GM21786 (cell line): Measurements from ENCODE around the gene LRRC49.

Experiments
- ATAC-seq: cut with Tn5 transposase; IDR thresholded peaks from one replicate; pipeline ENCODE4 v1.9.1; 2021; ENCODE audit not compliant: unreplicated experiment

Gene LRRC49

DNA sequence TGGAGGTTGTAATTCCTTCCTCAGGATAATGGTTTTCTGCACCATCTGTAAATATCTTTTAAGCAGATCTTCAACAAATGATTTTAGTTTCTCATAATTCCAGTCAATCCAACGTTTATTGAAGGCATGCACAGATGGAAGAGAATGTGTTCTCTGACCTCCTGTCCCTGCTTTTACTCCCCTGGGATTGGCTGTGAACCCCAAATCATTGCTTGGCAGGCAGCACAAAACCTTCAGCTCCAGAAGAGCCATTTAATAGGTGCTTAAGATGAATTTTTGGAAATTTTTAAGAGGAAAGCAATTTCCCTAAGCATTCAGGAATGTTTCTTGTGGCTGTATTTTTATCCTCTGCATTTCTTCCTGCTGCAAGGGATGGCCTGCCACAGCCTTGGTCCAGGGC is 197.2 kb downstream of the LRRC49 start:
- ATAC-seq, result no peak

DNA sequence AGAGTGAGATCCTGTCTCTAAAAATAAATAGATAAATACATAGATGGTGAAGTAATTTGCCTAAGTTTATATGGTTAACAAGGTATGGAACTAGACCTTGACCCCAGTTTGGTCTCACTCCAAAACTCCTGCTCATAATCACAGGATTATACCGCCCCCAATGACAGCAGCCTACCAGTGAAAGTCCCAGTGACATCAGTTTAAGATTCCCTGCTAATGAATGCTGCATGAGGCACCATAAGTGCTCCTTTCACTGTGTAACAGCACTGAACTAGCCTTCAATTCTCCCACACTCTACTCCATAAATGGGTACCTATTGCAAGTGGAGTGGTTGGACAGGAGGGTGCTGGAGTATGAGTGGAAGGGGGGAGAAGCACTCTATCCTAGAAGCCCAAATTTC is 199.0 kb downstream of the LRRC49 start:
- no peak for ATAC-seq

DNA sequence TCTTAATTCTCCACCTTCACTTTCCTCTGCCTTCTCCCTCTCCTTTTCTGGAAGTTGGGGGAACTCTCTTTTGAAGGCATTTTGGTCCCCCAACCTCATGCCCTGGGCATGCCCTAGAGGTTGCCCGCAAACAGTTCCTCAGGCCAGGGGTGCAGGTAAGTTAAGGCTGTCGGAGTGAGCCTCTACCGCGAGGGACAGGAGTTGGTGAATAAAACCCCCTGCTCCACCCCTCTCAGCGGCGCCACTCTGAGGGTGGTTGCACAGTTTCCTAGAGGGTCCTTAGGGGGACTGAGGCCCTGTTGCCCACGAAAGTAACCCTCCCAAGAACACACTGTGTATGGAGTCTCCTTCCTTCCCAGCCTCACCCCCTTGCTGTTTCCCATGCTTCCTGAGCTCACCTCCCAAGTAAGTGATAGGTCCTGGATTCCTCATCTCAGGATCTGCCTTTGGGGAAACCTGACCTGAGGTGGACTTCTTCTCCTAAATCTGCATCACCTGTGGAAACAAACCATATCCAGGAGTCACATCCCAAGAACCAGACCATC is 199.5 kb downstream of the LRRC49 start:
- no peak for ATAC-seq

DNA sequence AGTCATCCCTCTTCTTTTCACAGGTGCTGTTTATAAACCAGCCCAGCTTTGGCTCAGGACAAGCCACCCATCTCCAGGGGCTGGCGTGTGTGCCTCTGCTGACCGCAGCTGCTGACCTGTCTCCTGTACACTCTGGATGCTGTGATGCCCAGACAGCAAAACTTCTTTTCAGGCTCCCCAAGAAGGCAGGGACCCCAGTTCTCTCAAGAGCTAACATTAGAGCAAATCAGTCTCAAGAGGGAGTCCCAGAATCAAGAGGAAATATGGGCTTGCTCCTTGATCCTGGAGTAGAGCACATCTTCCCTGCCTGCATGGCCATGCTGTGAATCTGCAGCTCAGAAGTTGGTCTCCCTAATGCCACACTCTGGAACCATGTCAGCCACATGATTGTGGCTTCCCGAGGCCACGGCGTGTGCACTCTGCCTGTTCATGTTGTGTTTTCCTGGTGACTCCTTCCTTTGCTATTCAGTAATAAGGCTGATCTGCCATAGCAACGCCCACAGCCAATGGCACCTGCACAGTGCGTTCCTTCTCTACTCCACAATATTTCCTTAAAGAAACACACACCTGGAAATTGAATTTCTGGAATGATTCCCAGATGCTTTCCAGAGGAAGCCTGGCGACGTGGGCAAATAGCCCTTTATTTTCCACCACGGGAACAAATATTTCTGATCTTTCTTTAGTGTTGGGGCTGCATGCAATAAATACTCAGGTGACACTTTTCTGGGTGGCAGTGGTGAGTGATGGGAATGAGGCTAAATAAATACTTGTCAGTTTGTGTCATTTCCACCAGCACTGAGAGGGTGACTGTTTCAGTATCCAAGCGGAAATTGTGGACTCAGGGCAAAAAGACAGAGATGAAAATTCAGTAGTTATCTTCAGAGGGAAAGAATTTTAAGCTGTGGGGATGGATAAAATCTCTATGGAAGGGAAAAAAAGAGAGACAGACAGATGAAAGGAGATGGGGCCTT is 200.7 kb downstream of the LRRC49 start:
- ATAC-seq, result no peak

DNA sequence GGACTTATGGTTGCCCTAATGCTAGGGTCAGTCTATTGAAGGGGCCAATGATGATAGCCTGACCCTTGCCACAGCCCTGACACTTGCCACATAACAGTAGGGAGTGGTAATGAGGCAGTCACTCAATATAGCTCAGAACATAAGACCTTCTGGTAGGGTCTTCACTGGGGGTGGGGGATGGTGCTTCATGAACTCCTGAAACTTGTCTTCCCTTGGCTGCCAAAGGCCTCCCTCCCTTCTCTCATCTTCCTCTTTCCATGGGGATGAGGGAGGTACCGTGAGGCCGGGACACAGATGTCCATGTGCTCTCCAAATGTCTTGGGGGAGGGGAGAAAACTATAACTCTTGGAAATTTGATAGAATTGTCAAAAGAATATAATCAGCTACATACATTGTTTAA is 201.5 kb downstream of the LRRC49 start:
- no peak for ATAC-seq

DNA sequence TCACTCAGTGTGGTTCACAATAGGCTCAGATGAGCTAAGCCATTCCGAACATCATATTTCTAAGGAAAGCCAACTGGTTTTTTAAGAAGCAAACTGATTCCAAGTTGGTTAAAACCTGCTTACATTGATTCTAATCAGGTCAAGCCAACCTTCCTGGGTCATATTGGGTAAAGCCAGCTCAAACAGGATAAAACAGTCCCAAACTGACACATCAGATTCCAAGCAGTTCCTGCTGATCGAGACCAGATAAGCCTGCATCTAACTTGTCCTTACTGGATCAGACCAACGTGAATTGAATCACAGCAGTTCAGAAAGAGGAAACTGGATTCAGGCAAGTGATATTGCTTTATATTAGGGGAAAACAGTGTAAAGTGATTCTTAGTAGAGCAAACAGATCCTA is 204.1 kb downstream of the LRRC49 start:
- no peak for ATAC-seq

DNA sequence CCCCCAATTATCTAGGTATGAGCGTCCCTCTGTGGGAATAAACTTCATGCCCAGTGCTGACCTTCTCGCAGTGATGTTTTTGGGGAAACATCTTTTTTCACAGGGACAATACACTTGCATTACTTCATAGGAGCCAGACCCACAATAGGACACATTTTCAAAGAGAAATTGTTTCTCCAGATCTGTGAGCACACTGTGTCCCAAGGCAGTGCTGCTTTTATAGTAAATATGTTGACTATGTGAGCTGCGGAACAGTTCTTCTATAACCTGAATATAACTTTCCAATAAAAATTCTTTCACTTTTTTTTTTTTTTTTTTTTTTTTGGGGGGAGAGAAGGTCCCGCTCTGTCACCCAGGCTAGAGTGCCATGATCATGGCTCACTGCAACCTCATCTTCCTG is 205.3 kb downstream of the LRRC49 start:
- no peak for ATAC-seq

DNA sequence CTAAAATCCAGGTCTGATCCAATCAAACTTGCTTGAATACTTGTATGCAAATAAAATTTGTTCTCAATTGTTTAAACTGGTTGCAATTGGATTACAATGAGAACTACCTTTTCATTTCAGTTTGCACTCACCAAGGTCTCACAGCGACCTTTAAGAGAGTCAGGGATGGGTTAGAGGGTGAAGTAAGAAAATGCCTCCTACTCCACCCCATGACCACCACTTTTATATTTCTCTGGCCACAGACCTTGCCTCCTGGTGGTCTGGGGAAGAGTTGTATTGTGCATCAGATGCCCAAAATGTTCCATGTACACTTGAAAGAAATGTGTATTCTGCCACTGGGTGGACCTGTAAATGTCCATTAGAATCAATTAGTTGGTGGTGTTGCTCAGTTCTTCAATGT is 206.3 kb downstream of the LRRC49 start:
- no peak for ATAC-seq
